K562 (cell line): ENCODE measurements around the gene DSG1. TPM values are rescaled to one million over a fixed set of nuclear protein-coding genes. Genes with fewer than 3 reads are reported as not detected.

Experiments
- ATAC-seq: fragments of 200-7000 bp; cut with Tn5 transposase; 3 replicates; pipeline ENCODE4 v1.9.1; 2020; ENCODE audit warnings: moderate library complexity
- BruUV-seq: library from RNA; stranded (reverse); fragments of 400-500 nt; replicated peaks from 2 replicates; lab custom pipeline; 2021; lab: Mats Ljungman, UMichigan
- CTCF ChIA-PET: fragments of 300-600 bp; formaldehyde crosslinking; extraction: SDS; loops from one replicate; lab custom pipeline; 2021; ENCODE audit warnings: low intra/inter-chr PET ratio; lab: Yijun Ruan, JAX
- POLR2A ChIA-PET: fragments of 300-600, 350-650 bp; sonication (Branson Sonifier 250); formaldehyde crosslinking; extraction: SDS; loops from one replicate; lab custom pipeline; 2021; ENCODE audit warnings: antibody characterized with exemption, inconsistent platforms; lab: Yijun Ruan, JAX
- DNase-seq, 4 experiments: peaks; one replicate each; pipeline versions ENCODE4 v3.0.0 to v3.0.0-alpha.2; 2011 to 2018; ENCODE audit warnings: low spot score in 3 of 4, mixed read lengths in 3 of 4; ENCODE audit errors: extremely low read depth in 1 of 4
- FAIRE-seq: peaks from 2 replicates; lab custom pipeline; 2011; peaks lifted over from hg19 to GRCh38; lab: Jason Lieb, UNC
- H2AFZ ChIP-seq: 2 replicates; pipeline ENCODE4 v1.6.0; 2011; ENCODE audit warnings: low read depth, low read length, control low read depth, inconsistent platforms
- H3K27ac ChIP-seq: fragments of 200-600 bp; 3 replicates; pipeline ENCODE4 v1.8.0; 2011; ENCODE audit warnings: low read depth, mild to moderate bottlenecking, control low read depth, inconsistent platforms, low read length, moderate library complexity, mixed read lengths; ENCODE audit errors: extremely low read depth
- H3K27me3 ChIP-seq, 2 experiments: fragments of 300-600 bp in 1 of 2; 2 replicates in 1 of 2; 3 replicates in 1 of 2; pipeline versions ENCODE4 v1.6.0 to v1.8.0; 2011; ENCODE audit warnings: inconsistent platforms in 2 of 2, low read length in 2 of 2, mild to moderate bottlenecking in 1 of 2, mixed read lengths in 1 of 2, moderate library complexity in 1 of 2; ENCODE audit not compliant: control insufficient read depth in 2 of 2, insufficient read depth in 2 of 2
- H3K36me3 ChIP-seq: fragments of 300-600 bp; 3 replicates; pipeline ENCODE4 v1.8.0; 2011; ENCODE audit warnings: mild to moderate bottlenecking, low read length, inconsistent platforms; ENCODE audit not compliant: control insufficient read depth, insufficient read depth
- H3K4me1 ChIP-seq, 2 experiments: fragments of 200-600 bp in 1 of 2; replicated peaks in 1 of 2; 2 replicates in 1 of 2; 3 replicates in 1 of 2; pipeline versions ENCODE4 v1.5.1 to v1.8.0; 2011; ENCODE audit warnings: inconsistent platforms in 2 of 2, low read length in 2 of 2, mild to moderate bottlenecking in 1 of 2, mixed read lengths in 1 of 2, moderate library complexity in 1 of 2; ENCODE audit not compliant: control insufficient read depth in 2 of 2, insufficient read depth in 2 of 2
- H3K4me2 ChIP-seq: 2 replicates; pipeline ENCODE4 v1.6.1; 2011; ENCODE audit warnings: low read length, control low read depth, inconsistent platforms, mixed read lengths; ENCODE audit not compliant: insufficient read depth
- H3K4me3 ChIP-seq: fragments of 200-600 bp; sonication (generic), shearing (Covaris generic); 2 replicates; pipeline ENCODE4 v1.5.1; 2016; ENCODE audit warnings: control low read depth, inconsistent platforms
- H3K79me2 ChIP-seq: fragments of 200-600 bp; 3 replicates; pipeline ENCODE4 v1.8.0; 2011; ENCODE audit warnings: low read length, inconsistent platforms; ENCODE audit not compliant: control insufficient read depth, insufficient read depth
- H3K9ac ChIP-seq, 2 experiments: 2 replicates each; pipeline versions ENCODE4 v1.6.0 to v1.6.1; 2011; ENCODE audit warnings: low read depth in 2 of 2, low read length in 2 of 2, control low read depth in 1 of 2, inconsistent platforms in 1 of 2, mild to moderate bottlenecking in 1 of 2, mixed read lengths in 1 of 2; ENCODE audit not compliant: insufficient read depth in 1 of 2
- H3K9me1 ChIP-seq: one replicate; pipeline ENCODE4 v1.6.0; 2011; ENCODE audit warnings: inconsistent platforms, mild to moderate bottlenecking, low read length, moderate library complexity; ENCODE audit not compliant: control insufficient read depth, insufficient read depth
- H3K9me3 ChIP-seq: replicated peaks from 2 replicates; pipeline ENCODE4 v1.5.1; 2011; ENCODE audit warnings: low read depth, low read length, inconsistent platforms; ENCODE audit not compliant: control insufficient read depth, insufficient read depth
- H4K20me1 ChIP-seq: replicated peaks from 2 replicates; pipeline ENCODE4 v1.6.1; 2011; ENCODE audit warnings: low read length, inconsistent platforms, mixed read lengths; ENCODE audit not compliant: control insufficient read depth, insufficient read depth
- ASH1L ChIP-seq: fragments of 450-650 bp; IDR thresholded peaks from 2 replicates; pipeline ENCODE4 v1.6.1; 2018; ENCODE audit warnings: borderline replicate concordance, mild to moderate bottlenecking, low read depth; ENCODE audit not compliant: partially characterized antibody
- BDP1 ChIP-seq: IDR thresholded peaks from 3 replicates; pipeline ENCODE4 v1.6.1; 2011; ENCODE audit not compliant: insufficient read length, insufficient read depth
- DPF2 ChIP-seq: fragments of 450-650 bp; IDR thresholded peaks from 2 replicates; pipeline ENCODE4 v1.6.1; 2016
- ESRRA ChIP-seq: fragments of 450-650 bp; IDR thresholded peaks from 2 replicates; pipeline ENCODE4 v1.6.1; 2014; ENCODE audit warnings: low read depth, mild to moderate bottlenecking, moderate library complexity, borderline replicate concordance
- MAFG ChIP-seq: fragments of 450-650 bp; conservative IDR thresholded peaks from 2 replicates; pipeline ENCODE4 v1.6.1; 2016; ENCODE audit warnings: missing genetic modification characterization, missing compliant biosample characterization
- PHF20 ChIP-seq: fragments of 450-650 bp; IDR thresholded peaks from 2 replicates; pipeline ENCODE4 v1.6.1; 2018; ENCODE audit not compliant: partially characterized antibody
- POLR2B ChIP-seq: fragments of 450-650 bp; IDR thresholded peaks from 2 replicates; pipeline ENCODE4 v1.6.1; 2018; ENCODE audit warnings: low read depth; ENCODE audit not compliant: partially characterized antibody
- SRF ChIP-seq, 2 experiments: fragments of 250-450, 450-650 bp in 1 of 2; sonication (Bioruptor Pico) in 1 of 2; sonication (generic) in 1 of 2; formaldehyde crosslinking; IDR thresholded peaks; 2 replicates each; pipeline versions ENCODE4 v1.5.0 to v1.5.1; 2020 to 2022; ENCODE audit warnings: mild to moderate bottlenecking in 1 of 2, missing genetic modification reagents in 1 of 2
- SUPT5H ChIP-seq: fragments of 450-650 bp; IDR thresholded peaks from 2 replicates; pipeline ENCODE4 v1.6.1; 2016
- TAL1 ChIP-seq: fragments of 450-650 bp; IDR thresholded peaks from 2 replicates; pipeline ENCODE4 v1.6.1; 2016; ENCODE audit warnings: mild to moderate bottlenecking
- TEAD1 ChIP-seq, 2 experiments: fragments of 450-650 bp in 1 of 2; sonication (generic) in 1 of 2; formaldehyde crosslinking; IDR thresholded peaks; 2 replicates each; pipeline versions ENCODE4 v1.4.0 to v1.8.0; 2020 to 2022; ENCODE audit warnings: mild to moderate bottlenecking in 2 of 2, missing genetic modification reagents in 1 of 2
- XRCC3 ChIP-seq: fragments of 450-650 bp; IDR thresholded peaks from 2 replicates; pipeline ENCODE4 v1.6.1; 2017; ENCODE audit warnings: mild to moderate bottlenecking, moderate library complexity
- ZBTB17 ChIP-seq: fragments of 450-650 bp; formaldehyde crosslinking; IDR thresholded peaks from 2 replicates; pipeline ENCODE4 v1.4.0; 2020; ENCODE audit warnings: mild to moderate bottlenecking
- ZNF133 ChIP-seq: fragments of 250-450 bp; sonication (Bioruptor Pico); IDR thresholded peaks from 2 replicates; pipeline ENCODE4 v1.4.0; 2020; ENCODE audit warnings: mild to moderate bottlenecking
- ZNF134 ChIP-seq: fragments of 250-450 bp; sonication (Bioruptor Pico); conservative IDR thresholded peaks from 2 replicates; pipeline ENCODE4 v1.4.0; 2020
- ZNF561 ChIP-seq: fragments of 450-650 bp; formaldehyde crosslinking; conservative IDR thresholded peaks from 2 replicates; pipeline ENCODE4 v1.4.0; 2020; ENCODE audit warnings: mild to moderate bottlenecking, moderate library complexity
- WGBS: fragments of 100-300 bp; shearing (Covaris generic); methylation state at CpG from one replicate; pipeline ENCODE4 v1.1.6; 2016; ENCODE audit warnings: low coverage, mixed read lengths; ENCODE audit not compliant: insufficient coverage; ENCODE audit errors: missing lambda C conversion rate; 5-methylcytosine and 5-hydroxymethylcytosine counted together
- in situ Hi-C: fragments of 300-500 bp; cut with MboI; formaldehyde crosslinking; loops from 4 replicates; pipeline ENCODE4 v1.15.0; 2018; ENCODE audit warnings: inconsistent platforms, mixed read lengths
- intact Hi-C: fragments of 100-400 bp; cut with micrococcal nuclease; formaldehyde crosslinking; loops from 2 replicates; pipeline ENCODE4 v1.14.2; 2022
- polyA plus RNA-seq, 8 experiments: library from polyadenylated mRNA; depleted of rRNA in 4 of 8; stranded (reverse) in 5 of 8; unstranded in 3 of 8; fragments of >200 nt; fragmentation: Nextera tagmentation in 2 of 8; fragmentation: Illumina TruSeq in 1 of 8; extraction: Ambion mirVana in 2 of 8; extraction: Trizol in 1 of 8; gene quantifications; 2 replicates each; pipeline versions ENCODE4 v1.2.1 to v1.2.3, GENCODE V29; 2011 to 2014; ENCODE audit warnings: inconsistent platforms in 1 of 8, missing spikeins in 1 of 8
- total RNA-seq, 7 experiments: library from RNA; depleted of rRNA in 6 of 7; stranded (reverse); fragments of >200 nt in 6 of 7; fragmentation: Illumina TruSeq in 2 of 7; extraction: Trizol in 2 of 7; gene quantifications; 2 replicates each; pipeline versions ENCODE4 v1.2.1 to v1.2.3, GENCODE V29; 2011 to 2021; ENCODE audit warnings: low replicate concordance in 1 of 7
- TF ChIP-seq, protein P1 (sequence below): fragments of 450-650 bp; IDR thresholded peaks from 2 replicates; pipeline ENCODE4 v1.6.1; 2016; ENCODE audit warnings: missing biosample characterization, missing genetic modification characterization
- TF ChIP-seq, protein P2 (sequence below): fragments of 450-650 bp; IDR thresholded peaks from 2 replicates; pipeline ENCODE4 v1.6.1; 2017; ENCODE audit warnings: mild to moderate bottlenecking, moderate library complexity
- TF ChIP-seq, protein P3 (sequence below): sonication (generic); formaldehyde crosslinking; IDR thresholded peaks from 2 replicates; pipeline ENCODE4 v1.8.0; 2023; ENCODE audit warnings: mild to moderate bottlenecking, missing genetic modification reagents

The DSG1 gene
- total and polyA plus RNA-seq, 9 of the 15 experiments (the other 6 are each of a cell fraction or from before 2014, with no cell fraction given), result 0.03 to 0.26 (median 0.15) TPM; not detected in 1

DNA sequence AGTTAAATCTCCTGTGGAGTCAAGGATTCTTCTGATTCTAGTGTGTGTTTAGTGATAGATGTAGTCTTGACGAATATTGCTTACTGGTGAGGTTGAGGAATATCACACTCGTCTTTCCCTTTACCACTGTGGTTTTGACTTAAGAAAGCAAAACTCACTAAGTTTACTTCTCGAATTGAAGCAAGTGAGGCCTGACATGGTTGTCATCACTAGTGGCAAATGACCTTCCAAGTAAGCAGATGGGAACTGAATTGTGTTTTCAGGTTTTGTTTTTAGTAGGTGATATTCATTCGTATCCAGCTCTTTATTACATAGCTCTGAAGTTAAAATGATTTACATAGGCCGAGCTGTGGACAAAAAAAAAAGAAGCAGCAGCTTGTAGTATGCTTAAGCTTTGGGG lies 38.1 kb downstream of the DSG1 start (continued):
- TF ChIP-seq POLR2B (no peak), ZNF133 (CRISPR knock-in tag) (no peak), ZBTB17 (CRISPR knock-in tag) (no peak), ZNF134 (no peak), TAL1 (no peak), XRCC3 (no peak), SUPT5H (no peak), ZNF561 (no peak), DPF2 (no peak)
- TF ChIP-seq, protein P1, sequence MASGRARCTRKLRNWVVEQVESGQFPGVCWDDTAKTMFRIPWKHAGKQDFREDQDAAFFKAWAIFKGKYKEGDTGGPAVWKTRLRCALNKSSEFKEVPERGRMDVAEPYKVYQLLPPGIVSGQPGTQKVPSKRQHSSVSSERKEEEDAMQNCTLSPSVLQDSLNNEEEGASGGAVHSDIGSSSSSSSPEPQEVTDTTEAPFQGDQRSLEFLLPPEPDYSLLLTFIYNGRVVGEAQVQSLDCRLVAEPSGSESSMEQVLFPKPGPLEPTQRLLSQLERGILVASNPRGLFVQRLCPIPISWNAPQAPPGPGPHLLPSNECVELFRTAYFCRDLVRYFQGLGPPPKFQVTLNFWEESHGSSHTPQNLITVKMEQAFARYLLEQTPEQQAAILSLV (tag), result no peak
- TF ChIP-seq, protein P2, sequence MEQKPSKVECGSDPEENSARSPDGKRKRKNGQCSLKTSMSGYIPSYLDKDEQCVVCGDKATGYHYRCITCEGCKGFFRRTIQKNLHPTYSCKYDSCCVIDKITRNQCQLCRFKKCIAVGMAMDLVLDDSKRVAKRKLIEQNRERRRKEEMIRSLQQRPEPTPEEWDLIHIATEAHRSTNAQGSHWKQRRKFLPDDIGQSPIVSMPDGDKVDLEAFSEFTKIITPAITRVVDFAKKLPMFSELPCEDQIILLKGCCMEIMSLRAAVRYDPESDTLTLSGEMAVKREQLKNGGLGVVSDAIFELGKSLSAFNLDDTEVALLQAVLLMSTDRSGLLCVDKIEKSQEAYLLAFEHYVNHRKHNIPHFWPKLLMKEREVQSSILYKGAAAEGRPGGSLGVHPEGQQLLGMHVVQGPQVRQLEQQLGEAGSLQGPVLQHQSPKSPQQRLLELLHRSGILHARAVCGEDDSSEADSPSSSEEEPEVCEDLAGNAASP, result no peak
- TF ChIP-seq, all 486 proteins: peak for 0

DNA sequence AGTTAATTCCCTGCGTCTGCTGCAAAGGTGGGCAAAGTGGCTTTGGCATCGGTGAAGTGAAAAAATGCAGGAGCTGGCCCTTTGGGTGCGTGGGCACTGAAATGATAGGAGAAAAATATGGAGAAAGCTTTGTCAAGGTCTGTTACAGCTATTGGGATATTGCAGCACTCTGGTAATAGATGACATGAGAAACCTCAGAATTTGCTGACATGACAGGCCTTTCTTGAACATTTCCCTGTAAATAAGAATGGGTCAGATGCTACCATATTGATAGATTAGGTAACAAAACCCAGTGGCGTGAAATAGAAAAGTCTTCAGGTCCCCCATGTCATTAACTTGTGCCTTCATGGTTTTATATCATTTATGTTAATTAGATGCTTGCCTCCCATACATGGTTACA lies 46.2 kb downstream of the DSG1 start:
- DNase-seq (no peak), FAIRE-seq (no peak), ATAC-seq (no peak)
- WGBS, result 3% methylated on average over 4 of the region's 4 CpGs
- intact Hi-C loops, result no loop called here
- H3K9me1 ChIP-seq, result no peaks in the 10 kb centered on the region
- no peaks in the 10 kb centered on the region for H3K36me3 ChIP-seq
- no peak overlapping the region for H2AFZ ChIP-seq
- H3K4me2 ChIP-seq, result no peak overlapping the region
- H3K9me3 ChIP-seq, result no peaks in the 10 kb centered on the region
- no peak overlapping the region for H3K27ac ChIP-seq
- no peaks in the 10 kb centered on the region for H3K79me2 ChIP-seq
- no peaks in the 10 kb centered on the region; a peak in 1 of 5 replicates for H3K27me3 ChIP-seq
- CTCF ChIA-PET, result no interaction called here
- H3K4me3 ChIP-seq, result no peak overlapping the region
- POLR2A ChIA-PET, result interaction anchor here (0.6 to 0.8 kb wide), 3 partner anchors 9 to 1397 kb away, joined by 3 to 4 read pairs (median 3); no protein-coding TSS in a partner anchor
- no peaks in the 10 kb centered on the region for H3K4me1 ChIP-seq
- in situ Hi-C loops, result no loop called here
- no peak overlapping the region for H3K9ac ChIP-seq
- BruUV-seq, result no TSS peak
- H4K20me1 ChIP-seq, result no peaks in the 10 kb centered on the region
- TF ChIP-seq TEAD1 (CRISPR knock-in tag; IDR thresholded peaks at IDR 0.05) (no peak), ESRRA (no peak), PHF20 (no peak), ASH1L (no peak), BDP1 (no peak), MAFG (0 out of 2 replicates have a peak, but pooled peaks have one; percentile 11), SRF (CRISPR knock-in tag; IDR thresholded peaks at IDR 0.05) (no peak)
- TF ChIP-seq, protein P3, sequence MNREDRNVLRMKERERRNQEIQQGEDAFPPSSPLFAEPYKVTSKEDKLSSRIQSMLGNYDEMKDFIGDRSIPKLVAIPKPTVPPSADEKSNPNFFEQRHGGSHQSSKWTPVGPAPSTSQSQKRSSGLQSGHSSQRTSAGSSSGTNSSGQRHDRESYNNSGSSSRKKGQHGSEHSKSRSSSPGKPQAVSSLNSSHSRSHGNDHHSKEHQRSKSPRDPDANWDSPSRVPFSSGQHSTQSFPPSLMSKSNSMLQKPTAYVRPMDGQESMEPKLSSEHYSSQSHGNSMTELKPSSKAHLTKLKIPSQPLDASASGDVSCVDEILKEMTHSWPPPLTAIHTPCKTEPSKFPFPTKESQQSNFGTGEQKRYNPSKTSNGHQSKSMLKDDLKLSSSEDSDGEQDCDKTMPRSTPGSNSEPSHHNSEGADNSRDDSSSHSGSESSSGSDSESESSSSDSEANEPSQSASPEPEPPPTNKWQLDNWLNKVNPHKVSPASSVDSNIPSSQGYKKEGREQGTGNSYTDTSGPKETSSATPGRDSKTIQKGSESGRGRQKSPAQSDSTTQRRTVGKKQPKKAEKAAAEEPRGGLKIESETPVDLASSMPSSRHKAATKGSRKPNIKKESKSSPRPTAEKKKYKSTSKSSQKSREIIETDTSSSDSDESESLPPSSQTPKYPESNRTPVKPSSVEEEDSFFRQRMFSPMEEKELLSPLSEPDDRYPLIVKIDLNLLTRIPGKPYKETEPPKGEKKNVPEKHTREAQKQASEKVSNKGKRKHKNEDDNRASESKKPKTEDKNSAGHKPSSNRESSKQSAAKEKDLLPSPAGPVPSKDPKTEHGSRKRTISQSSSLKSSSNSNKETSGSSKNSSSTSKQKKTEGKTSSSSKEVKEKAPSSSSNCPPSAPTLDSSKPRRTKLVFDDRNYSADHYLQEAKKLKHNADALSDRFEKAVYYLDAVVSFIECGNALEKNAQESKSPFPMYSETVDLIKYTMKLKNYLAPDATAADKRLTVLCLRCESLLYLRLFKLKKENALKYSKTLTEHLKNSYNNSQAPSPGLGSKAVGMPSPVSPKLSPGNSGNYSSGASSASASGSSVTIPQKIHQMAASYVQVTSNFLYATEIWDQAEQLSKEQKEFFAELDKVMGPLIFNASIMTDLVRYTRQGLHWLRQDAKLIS, result no peak
